ENCODE measurements around the gene LAMA3. TPM values are rescaled to one million over a fixed set of nuclear protein-coding genes. Genes with fewer than 3 reads are reported as not detected.
A peak's percentile ranks its signal among the peaks of the same experiment; 100 is the strongest.

The LAMA3 gene
- total and polyA plus RNA-seq, 2 donors (not counting 1 experiment from before 2014, with no cell fraction given): 0.75 to 13.2 TPM

- Histone ChIP-seq H3K9ac (ENCODE audit: insufficient read depth, low read length) (no peak overlapping the region), H3K4me2 (ENCODE audit: extremely low read depth, insufficient read depth, low read length) (peak overlapping the region; percentile 30), H3K9me3 (ENCODE audit: control insufficient read depth, insufficient read depth, low read depth, low read length) (no peaks in the 10 kb centered on the region), H3K4me3 (replicated peaks in 1 of 4; ENCODE audit: control extremely low read depth in 1 of 4, insufficient read depth in 1 of 4, low read depth in 3 of 4, low read length in 4 of 4) (no peak overlapping the region), H4K20me1 (ENCODE audit: control insufficient read depth, extremely low read depth, insufficient read depth, low read length) (no peaks in the 10 kb centered on the region), H3K4me1 (ENCODE audit: control insufficient read depth, extremely low read depth, insufficient read depth, low read length) (peaks cover 2% of the 10 kb centered on the region), H2AFZ (ENCODE audit: low read length) (no peak overlapping the region), H3K27me3 (ENCODE audit: control insufficient read depth, insufficient read depth, low read length) (no peaks in the 10 kb centered on the region), H3K79me2 (ENCODE audit: control insufficient read depth, insufficient read depth, low read length) (no peaks in the 10 kb centered on the region), H3K27ac (ENCODE audit: insufficient read depth, low read length) (no peak overlapping the region), H3K36me3 (ENCODE audit: control insufficient read depth, insufficient read depth, low read length) (no peaks in the 10 kb centered on the region)
- DNase-seq (ENCODE audit: low read depth in 2 of 2): peak; percentile 71 to 96
- TF ChIP-seq EZH2 (IDR thresholded peaks at IDR 0.05; ENCODE audit: low read length, missing control alignments) (no peak), CTCF (conservative IDR thresholded peaks at IDR 0.05 in 1 of 2, IDR thresholded peaks at IDR 0.05 in 1 of 2; ENCODE audit: low read depth in 1 of 2, low read length in 2 of 2) (no peak)
Measured at GRCh38 chr18:23861805-23862470, 172.7 kb downstream of the LAMA3 start.

GRCh38 chr18:23864624-23865023, 175.4 kb downstream of the LAMA3 start:
- H3K9me3 ChIP-seq (ENCODE audit: control insufficient read depth, insufficient read depth, low read depth, low read length): no peaks in the 10 kb centered on the region
- no peaks in the 10 kb centered on the region for H4K20me1 ChIP-seq (ENCODE audit: control insufficient read depth, extremely low read depth, insufficient read depth, low read length)
- H3K79me2 ChIP-seq (ENCODE audit: control insufficient read depth, insufficient read depth, low read length): no peaks in the 10 kb centered on the region
- H3K4me3 ChIP-seq (replicated peaks in 1 of 4; ENCODE audit: control extremely low read depth in 1 of 4, insufficient read depth in 1 of 4, low read depth in 3 of 4, low read length in 4 of 4): no peak overlapping the region
- H3K9ac ChIP-seq (ENCODE audit: insufficient read depth, low read length): no peak overlapping the region
- no peaks in the 10 kb centered on the region for H3K36me3 ChIP-seq (ENCODE audit: control insufficient read depth, insufficient read depth, low read length)
- no peak overlapping the region for H3K27ac ChIP-seq (ENCODE audit: insufficient read depth, low read length)
- no peak for DNase-seq (ENCODE audit: low read depth in 2 of 2)
- no peak overlapping the region for H3K4me2 ChIP-seq (ENCODE audit: extremely low read depth, insufficient read depth, low read length)
- peaks cover 2% of the 10 kb centered on the region for H3K4me1 ChIP-seq (ENCODE audit: control insufficient read depth, extremely low read depth, insufficient read depth, low read length)
- H3K27me3 ChIP-seq (ENCODE audit: control insufficient read depth, insufficient read depth, low read length): no peaks in the 10 kb centered on the region
- H2AFZ ChIP-seq (ENCODE audit: low read length): no peak overlapping the region
- TF ChIP-seq CTCF (conservative IDR thresholded peaks at IDR 0.05 in 1 of 2, IDR thresholded peaks at IDR 0.05 in 1 of 2; ENCODE audit: low read depth in 1 of 2, low read length in 2 of 2) (no peak), EZH2 (IDR thresholded peaks at IDR 0.05; ENCODE audit: low read length, missing control alignments) (no peak)

- Histone ChIP-seq H3K4me1 (ENCODE audit: control insufficient read depth, extremely low read depth, insufficient read depth, low read length) (no peaks in the 10 kb centered on the region), H3K79me2 (ENCODE audit: control insufficient read depth, insufficient read depth, low read length) (no peaks in the 10 kb centered on the region), H3K9ac (ENCODE audit: insufficient read depth, low read length) (no peak overlapping the region), H2AFZ (ENCODE audit: low read length) (no peak overlapping the region), H3K36me3 (ENCODE audit: control insufficient read depth, insufficient read depth, low read length) (no peaks in the 10 kb centered on the region), H3K9me3 (ENCODE audit: control insufficient read depth, insufficient read depth, low read depth, low read length) (no peaks in the 10 kb centered on the region), H3K27me3 (ENCODE audit: control insufficient read depth, insufficient read depth, low read length) (no peaks in the 10 kb centered on the region), H4K20me1 (ENCODE audit: control insufficient read depth, extremely low read depth, insufficient read depth, low read length) (no peaks in the 10 kb centered on the region), H3K4me3 (replicated peaks in 1 of 4; ENCODE audit: control extremely low read depth in 1 of 4, insufficient read depth in 1 of 4, low read depth in 3 of 4, low read length in 4 of 4) (no peak overlapping the region), H3K27ac (ENCODE audit: insufficient read depth, low read length) (no peak overlapping the region), H3K4me2 (ENCODE audit: extremely low read depth, insufficient read depth, low read length) (no peak overlapping the region)
- TF ChIP-seq EZH2 (IDR thresholded peaks at IDR 0.05; ENCODE audit: low read length, missing control alignments) (no peak), CTCF (conservative IDR thresholded peaks at IDR 0.05 in 1 of 2, IDR thresholded peaks at IDR 0.05 in 1 of 2; ENCODE audit: low read depth in 1 of 2, low read length in 2 of 2) (no peak)
- DNase-seq (ENCODE audit: low read depth in 2 of 2): no peak
Measured at GRCh38 chr18:23867006-23867405, 177.8 kb downstream of the LAMA3 start.
